Neural cell (in vitro differentiated cells): ENCODE measurements around the gene CETP.

Source experiments
- CTCF ChIP-seq: fragments of 450-650 bp; IDR thresholded peaks from 2 replicates; pipeline ENCODE4 v1.5.1; 2014; ENCODE audit warnings: antibody characterized with exemption, mild to moderate bottlenecking, moderate library complexity; ENCODE audit not compliant: poor library complexity, severe bottlenecking
- EP300 ChIP-seq: fragments of 450-650 bp; conservative IDR thresholded peaks from 2 replicates; pipeline ENCODE4 v1.6.1; 2014; ENCODE audit warnings: antibody characterized with exemption, mild to moderate bottlenecking, moderate library complexity; ENCODE audit not compliant: poor library complexity, severe bottlenecking
- EZH2 ChIP-seq: fragments of 200-600, 300-800 bp; shearing (Covaris generic), sonication (generic); IDR thresholded peaks from 2 replicates; pipeline ENCODE4 v1.6.1; 2014; ENCODE audit warnings: antibody characterized with exemption, low read length, borderline replicate concordance, mild to moderate bottlenecking; ENCODE audit not compliant: insufficient read depth, poor library complexity, severe bottlenecking
- POLR2AphosphoS5 ChIP-seq: IDR thresholded peaks from 2 replicates; pipeline ENCODE4 v1.6.1; 2012
- REST ChIP-seq: IDR thresholded peaks from 2 replicates; pipeline ENCODE4 v1.6.1; 2012; ENCODE audit warnings: borderline replicate concordance
- TAF1 ChIP-seq: IDR thresholded peaks from 2 replicates; pipeline ENCODE4 v1.6.1; 2012; ENCODE audit warnings: low read depth

- TF ChIP-seq CTCF, result no peak
- TF ChIP-seq EZH2, result no peak
- no peak for TF ChIP-seq EP300
- no peak for TF ChIP-seq POLR2AphosphoS5
- no peak for TF ChIP-seq TAF1
- no peak for TF ChIP-seq REST
These were observed 6.0 kb downstream of the CETP start for GRCh38 chr16:56967733-56968132.
